Inflammatory macrophage treated with lipopolysaccharide for 1 hour (primary cell): ENCODE data around the gene RTN4RL2.

Experiments
- DNase-seq, 2 donors: peaks; one replicate each; pipeline ENCODE4 v3.0.0-alpha.2; 2020 to 2022

RTN4RL2 gene

GRCh38 chr11:57434640-57435546 is 25.4 kb upstream of the RTN4RL2 start:
- peak; percentile 93 to 94 for DNase-seq

- no peak for DNase-seq
Observed at GRCh38 chr11:57436031-57436430, 24.3 kb upstream of the RTN4RL2 start.

GRCh38 chr11:57438345-57439285 is 21.7 kb upstream of the RTN4RL2 start:
- no peak for DNase-seq

GRCh38 chr11:57439786-57440185 is 20.5 kb upstream of the RTN4RL2 start:
- DNase-seq = no peak

- DNase-seq = no peak
Observed at GRCh38 chr11:57440744-57441414, 19.4 kb upstream of the RTN4RL2 start.

- peak; percentile 75 to 93 for DNase-seq
Observed at GRCh38 chr11:57444362-57445121, 15.8 kb upstream of the RTN4RL2 start.

GRCh38 chr11:57445122-57445394 is 15.3 kb upstream of the RTN4RL2 start:
- DNase-seq = peak in 1 of 2 donors; percentile 57

- no peak for DNase-seq
Observed at GRCh38 chr11:57446055-57446454, 14.3 kb upstream of the RTN4RL2 start.

- DNase-seq = no peak
Observed at GRCh38 chr11:57453543-57454177, 6.7 kb upstream of the RTN4RL2 start.

GRCh38 chr11:57456960-57457642 is 3.2 kb upstream of the RTN4RL2 start:
- peak; percentile 78 to 98 for DNase-seq

- DNase-seq = no peak
Observed at GRCh38 chr11:57457643-57458023, 2.7 kb upstream of the RTN4RL2 start.

GRCh38 chr11:57458060-57458409 is 2.3 kb upstream of the RTN4RL2 start:
- DNase-seq = no peak

GRCh38 chr11:57458410-57459163 is 1.7 kb upstream of the RTN4RL2 start:
- peak in 1 of 2 donors; percentile 73 for DNase-seq

- DNase-seq = no peak
Observed at GRCh38 chr11:57459164-57460021, 935 bp upstream of the RTN4RL2 start.

- DNase-seq = no peak
Observed at GRCh38 chr11:57460758-57461749, 726 bp downstream of the RTN4RL2 start.

- DNase-seq = no peak
Observed at GRCh38 chr11:57461841-57462489, 1.6 kb downstream of the RTN4RL2 start.

- no peak for DNase-seq
Observed at GRCh38 chr11:57462597-57462996, 2.3 kb downstream of the RTN4RL2 start.
